GM06990 (cell line): ENCODE data around the gene TJAP1.
"Not testable (repeated sequence)": the region's sequence is repeated elsewhere in the genome, so short reads cannot be mapped to it uniquely, and the experiment has no call there.

Source experiments
- DNase-seq: peaks from one replicate; pipeline ENCODE4 v3.0.0-alpha.2; 2011; ENCODE audit not compliant: insufficient read length; ENCODE audit errors: extremely low read depth
- H3K27me3 ChIP-seq: replicated peaks from 2 replicates; pipeline ENCODE4 v1.6.0; 2011; ENCODE audit warnings: low read length; ENCODE audit not compliant: control insufficient read depth, insufficient read depth
- H3K36me3 ChIP-seq: 2 replicates; pipeline ENCODE4 v1.5.1; 2011; ENCODE audit warnings: low read length; ENCODE audit not compliant: control insufficient read depth, insufficient read depth
- H3K4me3 ChIP-seq: replicated peaks from 2 replicates; pipeline ENCODE4 v1.5.1; 2011; ENCODE audit warnings: low read depth, mild to moderate bottlenecking, control low read depth, low read length
- CTCF ChIP-seq: IDR thresholded peaks from 2 replicates; pipeline ENCODE4 v1.5.1; 2011; ENCODE audit warnings: low read length, control low read depth, mild to moderate bottlenecking, inconsistent platforms; ENCODE audit not compliant: insufficient read depth, poor library complexity, severe bottlenecking

Gene TJAP1

GRCh38 chr6:43497129-43497396 lies 19.7 kb downstream of the TJAP1 start:
- no peak for DNase-seq
- TF ChIP-seq CTCF, result no peak
- Histone ChIP-seq H3K4me3 (no peak overlapping the region), H3K27me3 (no peaks in the 10 kb centered on the region), H3K36me3 (peaks cover 22% of the 10 kb centered on the region)

GRCh38 chr6:43497689-43498088 lies 20.3 kb downstream of the TJAP1 start:
- no peak for TF ChIP-seq CTCF
- H3K36me3 ChIP-seq, result peaks cover 25% of the 10 kb centered on the region
- H3K4me3 ChIP-seq, result no peak overlapping the region
- DNase-seq, result no peak
- no peaks in the 10 kb centered on the region for H3K27me3 ChIP-seq

DNA sequence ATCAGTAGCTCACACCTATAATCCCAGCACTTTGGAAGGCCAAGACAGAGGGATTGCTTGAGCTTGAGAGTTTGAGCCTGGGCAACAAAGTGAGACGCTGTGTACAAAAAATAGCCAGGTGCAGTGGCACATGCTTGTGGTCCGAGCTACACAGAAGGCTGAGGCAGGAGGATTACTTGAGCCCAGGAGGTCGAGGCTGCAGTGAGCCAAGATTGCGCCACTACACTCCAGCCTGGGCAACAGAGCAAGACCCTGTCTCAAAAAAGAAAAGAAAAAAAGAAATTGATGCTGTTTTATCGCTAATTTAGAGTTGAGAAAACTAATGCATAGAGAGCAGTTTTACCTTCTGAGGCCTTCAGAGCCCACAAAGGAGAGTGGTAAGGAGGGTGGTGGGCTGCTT lies 20.9 kb downstream of the TJAP1 start:
- H3K36me3 ChIP-seq, result peaks cover 28% of the 10 kb centered on the region
- not testable (repeated sequence) for H3K4me3 ChIP-seq, DNase-seq, H3K27me3 ChIP-seq

GRCh38 chr6:43499028-43499815 lies 21.9 kb downstream of the TJAP1 start:
- Histone ChIP-seq H3K27me3 (no peaks in the 10 kb centered on the region), H3K36me3 (peaks cover 32% of the 10 kb centered on the region)
- no peak for DNase-seq

DNA sequence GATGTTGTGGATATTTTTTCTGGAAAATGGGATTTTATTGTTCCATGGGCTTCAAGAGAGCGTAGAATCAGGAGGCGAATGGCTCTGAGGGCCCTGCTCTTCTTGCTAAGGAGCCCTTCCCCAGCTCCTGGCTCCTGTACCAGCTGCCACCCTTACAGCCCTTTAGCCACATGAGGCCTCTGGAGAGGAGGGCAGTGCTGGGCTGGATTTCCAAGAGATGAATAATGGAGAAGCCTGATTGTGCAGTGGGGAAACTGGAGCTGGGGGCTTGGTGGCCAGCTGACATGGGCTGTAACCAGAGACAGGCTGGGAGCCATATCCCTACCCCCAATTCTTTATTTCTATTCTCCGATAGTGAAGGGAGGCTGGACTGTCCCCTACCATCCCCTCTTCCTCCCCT lies 23.6 kb downstream of the TJAP1 start:
- Histone ChIP-seq H3K36me3 (peaks cover 37% of the 10 kb centered on the region), H3K4me3 (no peak overlapping the region), H3K27me3 (no peaks in the 10 kb centered on the region)
- no peak for DNase-seq
- TF ChIP-seq CTCF, result no peak

More at GRCh38 chr6:43499028-43499815, 21.9 kb downstream of the TJAP1 start:
- TF ChIP-seq CTCF, result no peak
- H3K4me3 ChIP-seq, result no peak overlapping the region

GRCh38 chr6:43502666-43503065 lies 25.3 kb downstream of the TJAP1 start:
- no peak overlapping the region for H3K4me3 ChIP-seq
- TF ChIP-seq CTCF, result no peak
- no peak for DNase-seq
- no peaks in the 10 kb centered on the region for H3K27me3 ChIP-seq
- H3K36me3 ChIP-seq, result peaks cover 37% of the 10 kb centered on the region
